Right lobe of liver (tissue), 6 donors: Measurements from ENCODE around the gene EGLN2. TPM values are rescaled to one million over a fixed set of nuclear protein-coding genes. Genes with fewer than 3 reads are reported as not detected.

Experiments used
- ATAC-seq, 4 donors: fragments of 200-7000 bp; cut with Tn5 transposase; one replicate each; pipeline ENCODE4 v1.9.1; 2020; ENCODE audit warnings: mild to moderate bottlenecking in 4 of 4, moderate library complexity in 4 of 4
- DNase-seq, 3 donors: peaks; one replicate each; pipeline ENCODE4 v3.0.0-alpha.2; 2020
- H3K27ac ChIP-seq, 3 donors: fragments of 200-600 bp; one replicate each; pipeline ENCODE4 v1.8.0; 2022
- H3K27me3 ChIP-seq, 2 donors: fragments of 200-600 bp; one replicate each; pipeline ENCODE4 v1.8.0; 2022
- H3K36me3 ChIP-seq, 4 donors: fragments of 200-600 bp; sonication (generic) in 1 of 4; one replicate each; pipeline versions ENCODE4 v1.5.1 to v1.8.0; 2017 to 2022; ENCODE audit warnings: control low read depth in 1 of 4
- H3K4me1 ChIP-seq, 4 donors: fragments of 200-600 bp; sonication (generic) in 1 of 4; one replicate each; pipeline versions ENCODE4 v1.5.1 to v1.8.0; 2017 to 2022; ENCODE audit warnings: control low read depth in 1 of 4
- H3K4me3 ChIP-seq, 3 donors: fragments of 200-600 bp; one replicate each; pipeline ENCODE4 v1.8.0; 2022
- H3K9me3 ChIP-seq, 4 donors: fragments of 200-600 bp; sonication (generic) in 1 of 4; one replicate each; pipeline versions ENCODE4 v1.5.1 to v1.8.0; 2017 to 2022; ENCODE audit warnings: control low read depth in 1 of 4
- CTCF ChIP-seq, 4 donors: fragments of 200-600 bp in 3 of 4; fragments of 450-650 bp in 1 of 4; IDR thresholded peaks; one replicate each; pipeline versions ENCODE4 v1.5.1 to v1.8.0; 2016 to 2022; ENCODE audit warnings: antibody characterized with exemption in 4 of 4, mild to moderate bottlenecking in 2 of 4
- POLR2A ChIP-seq: fragments of 450-650 bp; IDR thresholded peaks from one replicate; pipeline ENCODE4 v1.6.1; 2017; ENCODE audit warnings: antibody characterized with exemption, mild to moderate bottlenecking
- WGBS: methylation state at CpG from one replicate; pipeline ENCODE4 v1.1.6; 2018; ENCODE audit warnings: low coverage, low lambda C conversion rate; ENCODE audit not compliant: insufficient coverage; ENCODE audit errors: missing lambda C conversion rate; 5-methylcytosine and 5-hydroxymethylcytosine counted together
- intact Hi-C, 2 donors: fragments of 100-400 bp; cut with DNase I; formaldehyde crosslinking; loops; one replicate each; pipeline versions ENCODE4 v1.11.2 to v1.14.1; 2022
- long read RNA-seq: library from polyadenylated mRNA; unstranded; transcript quantifications from one replicate; pipeline ENCODE4 v2.0.0, GENCODE V29; 2019
- total RNA-seq, 6 experiments: library from RNA; depleted of rRNA in 2 of 6; stranded (reverse); fragments of >200 nt in 2 of 6; fragmentation: NEBNext Ultra II Directional in 3 of 6; extraction: Animal tissue kit (Norgen Biotek cat#: 25700) in 3 of 6; gene quantifications; one replicate each; pipeline versions ENCODE4 v1.1.0 to v1.2.4, GENCODE V29; 2016 to 2023
- donor health status: DM: no; HTN: yes; CAD: no.
- donor health status: DM: no; HTN: no; CAD: no.
- donor health status: DM: no; HTN: no; CAD: no.
- donor health status: DM: no; HTN: yes; CAD: no.
- donor health status: DM: no; HTN: yes; CAD: no.

EGLN2 gene
- 10 to 100 TPM; 34.5 to 47.0 (median 37.4) TPM for total RNA-seq
- long read RNA-seq, transcript EGLN2-201 (6 exons, 2,102 nt): major isoform, 8 of 9 reads
- long read RNA-seq, partial matches to known transcripts: 0 of 9 reads
- long read RNA-seq, other reads (novel, unspliced or antisense): 0 of 9 reads

DNA sequence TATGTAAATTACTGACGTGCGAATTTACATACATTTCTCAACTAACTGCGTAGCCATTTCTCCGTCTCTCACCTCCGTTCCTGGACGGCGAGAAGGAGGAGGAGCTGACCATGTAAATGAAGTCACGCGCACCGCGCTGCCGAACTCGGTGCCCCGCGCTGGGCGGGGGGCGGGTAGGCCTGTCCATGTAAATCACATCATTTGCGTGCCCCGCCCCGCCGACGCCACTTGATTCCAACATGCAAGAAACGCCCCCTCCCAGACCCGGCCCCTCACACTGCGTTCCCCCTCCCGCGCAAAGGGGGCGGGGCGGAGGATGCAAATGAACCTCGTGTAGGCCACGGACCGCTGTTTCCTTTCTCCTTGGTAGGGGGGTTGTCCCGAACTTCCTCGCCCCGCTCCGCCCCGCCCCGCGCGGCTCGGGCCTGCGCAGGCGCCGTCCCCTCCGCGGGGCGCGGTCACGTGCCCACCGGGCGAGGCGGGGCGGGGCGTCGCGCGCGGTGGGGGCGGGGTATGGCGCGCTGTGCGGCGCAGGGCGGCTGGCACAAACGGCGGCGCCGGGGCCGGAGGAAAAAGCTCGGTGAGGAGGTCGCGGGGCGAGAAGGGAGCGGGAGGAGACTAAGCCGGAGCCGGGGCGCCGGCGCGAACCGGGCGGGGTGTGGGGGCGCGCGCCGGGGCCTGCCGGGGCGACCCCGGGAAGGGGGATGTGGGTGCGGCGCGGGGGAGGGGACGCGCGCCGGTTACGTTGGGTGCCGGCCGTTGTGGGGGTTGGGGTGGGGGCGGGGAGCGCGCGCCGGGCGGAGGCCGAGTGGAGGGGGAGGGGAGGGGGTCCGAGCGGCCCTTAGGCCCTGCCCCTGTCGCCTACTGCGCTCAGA, at the start of gene EGLN2:
Gene EGLN2 (plus strand): TSS at position 509 of the 875 bp plus-strand sequence. CDS start 1,382 bp downstream, outside the sequence.
- Histone ChIP-seq H3K4me3 (peak within 1 kb of the TSS; percentile 83 to 93 (median 89)), H3K4me1 (peaks cover 0 to 39% (median 15%) of the 10 kb centered on the region in 4 donors), H3K27ac (peak within 1 kb of the TSS; percentile 77 to 92 (median 80)), H3K27me3 (no peaks in the 10 kb centered on the region), H3K9me3 (no peaks in the 10 kb centered on the region), H3K36me3 (peaks cover 0 to 7% (median 0%) of the 10 kb centered on the region in 4 donors)
- intact Hi-C loops: no loop called here
- TF ChIP-seq POLR2A (peak; percentile 58), CTCF (IDR thresholded peaks at IDR 0.05) (no peak)
- DNase-seq (peak; percentile 100), ATAC-seq (peak; percentile 85 to 87 (median 86))
- 0% methylated on average over 20 of the region's 110 CpGs for WGBS

GRCh38 chr19:40750058-40750873, 48.7 kb upstream of the EGLN2 start, which contains the start of gene ACTMAP:
ACTMAP (minus strand) TSS chr19:40750477; CDS start chr19:40749803, 674 bp downstream.
- peak; percentile 86 to 94 (median 90) for ATAC-seq
- Histone ChIP-seq H3K9me3 (no peaks in the 10 kb centered on the region), H3K27ac (peak within 1 kb of the TSS; percentile 89 to 92 (median 89)), H3K4me3 (peak within 1 kb of the TSS; percentile 59 to 73 (median 66)), H3K36me3 (no peaks in the 10 kb centered on the region), H3K27me3 (no peaks in the 10 kb centered on the region), H3K4me1 (peaks cover 0 to 42% (median 14%) of the 10 kb centered on the region in 4 donors)
- intact Hi-C loops: no loop called here
- WGBS: under 1% methylated on average over 38 of the region's 43 CpGs
- DNase-seq: peak; percentile 99 to 100 (median 100)
- TF ChIP-seq POLR2A (peak; percentile 59), CTCF (IDR thresholded peaks at IDR 0.05) (no peak)

DNA sequence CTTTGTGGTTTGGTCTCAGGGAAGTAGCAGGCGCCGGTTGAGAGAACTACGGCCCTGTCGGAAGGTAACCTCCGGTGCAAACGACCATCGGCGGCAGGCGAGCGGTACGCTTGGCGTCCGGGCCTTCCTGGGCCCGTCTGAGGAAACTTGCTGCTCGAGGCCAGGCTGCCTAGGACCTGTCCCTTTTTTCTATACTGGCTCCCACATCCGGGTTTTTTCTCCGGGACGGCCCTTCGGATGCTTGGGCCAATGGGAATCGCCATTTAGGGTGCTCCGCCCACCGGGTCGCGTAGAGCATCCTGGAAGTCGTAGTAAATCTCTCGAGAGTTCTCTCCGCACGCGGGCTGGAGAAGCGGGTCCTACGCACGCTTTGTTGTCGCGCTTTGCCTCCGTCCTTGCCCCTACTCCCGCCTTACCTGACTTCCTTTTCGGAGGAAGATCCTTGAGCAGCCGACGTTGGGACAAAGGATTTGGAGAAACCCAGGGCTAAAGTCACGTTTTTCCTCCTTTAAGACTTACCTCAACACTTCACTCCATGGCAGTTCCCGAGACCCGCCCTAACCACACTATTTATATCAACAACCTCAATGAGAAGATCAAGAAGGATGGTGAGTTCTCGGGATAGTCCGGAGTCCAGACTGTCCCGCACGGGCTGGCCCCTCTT, 48.0 kb upstream of the EGLN2 start, which contains the start of gene SNRPA:
Gene SNRPA (plus strand): TSS at position 330 of the 664 bp plus-strand sequence. CDS start 206 bp downstream, at position 536.
- Histone ChIP-seq H3K36me3 (peaks cover 0 to 6% (median under 1%) of the 10 kb centered on the region in 4 donors), H3K9me3 (no peaks in the 10 kb centered on the region), H3K4me1 (peaks cover 0 to 47% (median 18%) of the 10 kb centered on the region in 4 donors), H3K27me3 (no peaks in the 10 kb centered on the region), H3K27ac (peak within 1 kb of the TSS; percentile 89 to 92 (median 89)), H3K4me3 (peak within 1 kb of the TSS; percentile 59 to 73 (median 66))
- WGBS: under 1% methylated on average over 31 of the region's 46 CpGs
- DNase-seq (peak; percentile 96 to 97 (median 97)), ATAC-seq (peak; percentile 75 to 82 (median 78))
- TF ChIP-seq CTCF (IDR thresholded peaks at IDR 0.05): no peak
- peak; percentile 84 for TF ChIP-seq POLR2A
- intact Hi-C loops: no loop called here
